NCI-H1092 (cell line): Measurements from ENCODE around the gene CLEC4C.
"Not testable (repeated sequence)": the region's sequence is repeated elsewhere in the genome, so short reads cannot be mapped to it uniquely, and the experiment has no call there.

Experiments used
- DNase-seq: peaks from one replicate; lab custom pipeline; 2025; lab: John Stamatoyannopoulos, UW

CLEC4C gene

GRCh38 chr12:7747246-7747645, at the start of gene CLEC4C:
CLEC4C (minus strand) TSS chr12:7747375; CDS start chr12:7747348, 27 bp downstream.
- no peak for DNase-seq

- no peak for DNase-seq
Observed at GRCh38 chr12:7793211-7793610, 46.0 kb upstream of the CLEC4C start.

DNA sequence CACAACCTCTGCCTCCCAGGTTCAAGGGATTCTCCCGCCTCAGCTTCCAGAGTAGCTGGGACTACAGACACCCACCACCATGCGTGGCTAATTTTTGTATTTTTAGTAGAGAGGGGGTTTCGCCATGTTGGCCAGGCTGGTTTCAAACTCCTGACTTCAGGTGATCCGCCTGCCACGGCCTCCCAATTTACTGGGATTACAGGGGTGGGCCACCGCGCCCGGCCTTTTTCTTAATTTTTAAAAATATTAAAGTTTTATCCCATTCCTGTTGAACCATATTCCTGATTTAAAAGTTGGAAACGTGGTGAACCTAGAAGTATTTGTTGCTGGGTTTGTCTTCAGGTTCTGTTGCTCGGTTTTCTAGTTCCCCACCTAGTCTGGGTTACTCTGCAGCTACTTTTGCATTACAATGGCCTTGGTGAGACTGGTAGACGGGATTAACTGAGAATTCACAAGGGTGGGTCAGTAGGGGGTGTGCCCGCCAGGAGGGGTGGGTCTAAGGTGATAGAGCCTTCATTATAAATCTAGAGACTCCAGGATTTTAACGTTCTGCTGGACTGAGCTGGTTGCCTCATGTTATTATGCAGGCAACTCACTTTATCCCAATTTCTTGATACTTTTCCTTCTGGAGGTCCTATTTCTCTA, 41.8 kb upstream of the CLEC4C start, which contains the start of gene NANOG:
Gene NANOG, plus strand, starts transcription at position 519 of the 645 bp plus-strand sequence. CDS start 213 bp downstream, outside the sequence.
- not testable (repeated sequence) for DNase-seq

- DNase-seq: no peak
Observed at GRCh38 chr12:7788294-7788660, 41.1 kb upstream of the CLEC4C start.

GRCh38 chr12:7787574-7788293, 40.6 kb upstream of the CLEC4C start:
- DNase-seq: no peak

- no peak for DNase-seq
Observed at GRCh38 chr12:7784701-7785100, 37.5 kb upstream of the CLEC4C start.

GRCh38 chr12:7783433-7783832, 36.3 kb upstream of the CLEC4C start:
- not testable (repeated sequence) for DNase-seq

DNA sequence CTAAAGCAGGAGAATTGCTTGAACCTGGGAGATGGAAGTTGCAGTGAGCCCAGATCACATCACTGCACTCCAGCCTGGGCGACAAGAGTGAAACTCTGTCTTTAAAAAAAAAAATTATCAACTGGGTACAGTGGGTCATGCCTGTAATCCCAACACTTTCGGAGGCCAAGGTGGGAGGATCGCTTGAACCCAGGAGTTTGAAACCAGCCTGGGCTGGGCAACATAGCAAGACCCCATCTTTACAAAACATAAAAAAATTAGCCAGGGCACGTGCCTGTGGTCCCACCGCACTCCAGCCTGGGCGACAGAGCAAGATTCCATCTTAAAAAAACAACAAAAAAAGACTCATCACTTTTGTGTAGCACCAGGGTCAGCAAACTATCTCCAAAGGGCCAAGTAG, 34.9 kb upstream of the CLEC4C start:
- no peak for DNase-seq

DNA sequence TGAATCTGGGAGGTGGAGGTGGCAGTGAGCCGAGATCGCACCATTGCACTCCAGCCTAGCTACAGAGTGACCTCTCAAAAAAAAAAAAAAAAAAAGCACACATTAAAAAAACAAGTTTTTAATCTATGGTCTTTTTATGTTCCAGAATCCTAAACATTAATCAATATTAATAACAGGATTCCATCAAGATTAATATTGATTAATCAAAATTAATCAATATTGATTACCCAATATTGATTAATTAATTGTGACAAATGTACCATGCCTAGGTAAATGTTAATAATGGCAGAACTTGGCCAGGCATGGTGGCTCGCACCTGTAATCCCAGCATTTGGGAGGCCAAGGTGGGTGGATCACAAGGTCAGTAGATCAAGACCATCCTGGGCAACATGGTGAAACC, 34.1 kb upstream of the CLEC4C start:
- no peak for DNase-seq

- no peak for DNase-seq
Observed at GRCh38 chr12:7769999-7770398, 22.8 kb upstream of the CLEC4C start.

- no peak for DNase-seq
Observed at GRCh38 chr12:7758766-7759140, 11.6 kb upstream of the CLEC4C start.

DNA sequence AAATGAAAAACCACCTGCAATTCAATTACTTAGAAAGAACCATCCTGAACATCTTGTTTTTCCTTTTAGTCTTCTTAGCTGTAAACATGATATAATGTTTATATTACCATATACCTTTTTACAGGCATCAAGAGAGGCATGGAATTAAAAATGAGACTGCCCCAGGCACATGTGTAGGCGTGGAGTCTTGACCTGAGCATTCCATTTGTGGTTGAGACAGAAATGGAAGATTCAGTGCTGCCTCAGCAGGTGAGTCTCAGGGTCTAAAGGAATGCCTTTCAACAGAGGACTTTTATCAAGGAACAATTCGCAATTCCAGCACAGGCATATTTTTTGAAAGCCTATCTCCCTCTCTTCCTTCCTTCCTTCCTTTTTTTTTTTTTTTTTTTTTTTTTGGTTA, 9.8 kb upstream of the CLEC4C start:
- no peak for DNase-seq

GRCh38 chr12:7755668-7756067, 8.5 kb upstream of the CLEC4C start:
- DNase-seq: not testable (repeated sequence)

DNA sequence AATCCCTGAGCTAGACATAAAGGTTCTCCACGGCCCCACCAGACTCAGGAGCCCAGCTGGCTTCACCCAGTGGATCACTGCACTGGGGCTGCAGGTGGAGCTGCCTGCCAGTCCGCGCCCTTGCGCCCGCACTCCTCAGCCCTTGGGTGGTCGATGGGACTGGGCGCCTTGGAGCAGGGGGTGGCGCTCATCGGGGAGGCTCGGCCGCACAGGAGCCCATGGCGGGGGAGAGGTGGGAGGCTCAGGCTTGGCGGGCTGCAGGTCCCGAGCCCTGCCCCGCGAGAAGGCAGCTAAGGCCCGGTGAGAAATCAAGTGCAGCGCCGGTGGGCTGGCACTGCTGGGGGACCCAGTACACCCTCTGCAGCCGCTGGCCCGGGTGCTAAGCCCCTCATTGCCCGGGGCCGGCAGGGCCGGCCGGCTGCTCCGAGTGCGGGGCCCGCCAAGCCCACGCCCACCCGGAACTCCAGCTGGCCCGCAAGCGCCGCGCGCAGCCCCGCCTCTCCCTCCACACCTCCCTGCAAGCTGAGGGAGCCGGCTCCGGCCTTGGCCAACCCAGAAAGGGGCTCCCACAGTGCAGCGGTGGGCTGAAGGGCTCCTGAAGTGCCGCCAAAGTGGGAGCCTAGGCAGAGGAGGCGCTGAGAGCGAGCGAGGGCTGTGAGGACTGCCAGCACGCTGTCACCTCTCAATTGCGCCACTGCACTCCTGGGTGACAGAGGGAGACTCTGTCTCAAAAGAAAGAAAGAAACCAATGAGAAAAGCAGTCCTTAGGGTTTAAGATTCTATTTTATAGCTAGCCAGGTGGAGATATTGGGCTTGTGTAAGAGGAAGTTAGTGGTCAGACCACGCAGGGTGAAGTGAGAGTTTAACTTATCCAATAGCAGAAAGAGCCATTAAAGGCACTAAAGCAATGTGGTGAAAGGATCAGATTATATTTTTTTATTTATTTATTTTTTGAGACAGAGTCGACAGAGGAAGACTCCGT, 5.1 kb upstream of the CLEC4C start:
- not testable (repeated sequence) for DNase-seq

DNA sequence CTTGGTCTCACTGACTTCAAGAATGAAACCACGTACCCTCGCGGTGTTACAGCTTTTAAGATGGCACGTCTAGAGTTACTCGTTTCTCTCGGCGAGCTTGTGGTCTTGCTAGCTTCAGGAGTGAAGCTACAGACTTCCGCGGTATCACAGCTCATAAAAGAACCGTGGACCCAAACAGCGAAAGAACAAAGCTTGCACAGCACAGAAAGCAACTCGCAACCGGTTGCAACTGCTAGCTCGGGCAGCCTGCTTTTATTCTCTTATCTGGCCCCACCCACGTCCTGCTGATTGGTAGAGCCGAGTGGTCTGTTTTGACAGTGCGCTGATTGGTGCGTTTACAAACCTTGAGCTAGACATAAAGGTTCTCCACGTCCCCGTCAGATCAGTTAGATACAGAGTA, 4.2 kb upstream of the CLEC4C start:
- DNase-seq: no peak

DNA sequence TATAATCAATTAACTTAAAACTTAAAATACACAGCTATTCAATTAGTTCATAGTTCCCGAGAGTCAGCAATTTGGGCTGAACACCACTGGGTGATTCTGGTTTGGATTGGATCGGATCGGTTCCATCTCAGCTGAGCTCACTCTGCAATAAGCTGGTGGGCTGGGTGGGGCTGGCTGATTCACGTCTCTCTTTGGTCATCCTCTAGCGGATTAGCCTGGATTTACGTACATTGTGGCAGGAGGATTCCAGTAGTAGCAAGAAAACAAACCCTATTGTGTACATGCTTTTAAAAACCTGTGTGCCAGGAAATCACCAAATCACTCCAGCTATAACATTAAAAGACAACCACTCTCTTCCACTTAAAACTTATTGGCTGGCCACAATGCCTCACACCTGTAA, 3.2 kb upstream of the CLEC4C start:
- DNase-seq: no peak

DNA sequence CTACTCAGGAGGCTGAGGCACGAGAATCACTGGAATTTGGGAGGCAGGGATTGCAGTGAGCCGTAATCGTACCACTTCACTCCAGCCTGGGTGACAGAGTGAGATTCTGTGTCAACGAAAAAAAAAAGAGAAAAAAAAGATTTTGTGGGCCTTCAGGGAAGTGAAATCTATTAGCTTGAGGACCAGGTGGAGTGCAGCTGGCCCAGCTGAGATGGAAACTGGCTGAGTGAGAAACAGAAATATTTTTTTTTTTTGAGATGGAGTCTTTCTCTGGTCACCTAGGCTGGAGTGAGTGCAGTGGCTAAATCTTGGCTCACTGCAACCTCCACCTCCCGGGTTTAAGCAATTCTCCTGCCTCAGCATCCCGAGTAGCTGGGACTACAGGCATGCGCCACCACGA, 2.3 kb upstream of the CLEC4C start:
- no peak for DNase-seq

- DNase-seq: no peak
Observed at GRCh38 chr12:7748852-7749251, 1.7 kb upstream of the CLEC4C start.

DNA sequence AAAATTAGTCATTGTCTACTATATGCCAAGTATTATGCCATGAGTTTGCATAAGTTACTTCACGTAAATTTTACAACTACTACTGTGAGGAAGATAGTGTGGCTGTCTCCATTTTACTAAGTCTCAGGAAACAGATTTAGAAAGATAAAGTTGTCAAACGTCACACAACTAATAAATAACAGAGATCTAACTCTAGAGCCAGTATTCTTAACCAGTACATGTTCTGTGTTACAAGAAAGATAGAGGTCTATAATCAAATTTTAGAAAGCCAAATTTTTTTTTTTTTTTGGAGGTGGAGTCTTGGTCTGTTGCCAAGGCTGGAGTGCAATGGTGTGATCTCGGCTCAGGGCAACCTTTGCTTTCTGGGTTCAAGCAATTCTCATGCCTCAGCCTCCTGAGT, 14.2 kb downstream of the CLEC4C start:
- DNase-seq: no peak

DNA sequence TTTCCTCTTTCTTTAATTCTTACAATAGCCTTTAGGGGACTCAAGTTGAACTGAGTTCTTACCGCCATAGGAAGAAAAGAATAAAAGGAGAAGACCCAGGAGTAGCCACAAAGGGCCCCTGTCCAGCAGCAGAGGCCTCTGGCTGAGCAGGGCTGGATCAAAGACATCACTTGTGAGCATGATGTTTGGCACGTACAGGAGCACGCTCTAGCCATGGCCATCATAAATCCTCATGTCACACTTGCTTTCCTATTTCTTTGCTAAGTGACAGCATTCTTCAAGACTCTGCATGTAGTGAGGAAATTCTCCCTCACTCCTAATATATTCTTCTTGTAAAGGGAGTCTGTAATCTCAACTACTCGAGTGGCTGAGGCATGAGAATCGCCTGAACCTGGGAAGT, 15.7 kb downstream of the CLEC4C start:
- DNase-seq: no peak

GRCh38 chr12:7730984-7731383, 16.2 kb downstream of the CLEC4C start:
- DNase-seq: not testable (repeated sequence)

GRCh38 chr12:7729746-7730145, 17.4 kb downstream of the CLEC4C start:
- DNase-seq: no peak

- DNase-seq: no peak
Observed at GRCh38 chr12:7723926-7724325, 23.2 kb downstream of the CLEC4C start.
